RKO (cell line): ENCODE measurements around the gene AGPAT2.
"Not testable (repeated sequence)": the region's sequence is repeated elsewhere in the genome, so short reads cannot be mapped to it uniquely, and the experiment has no call there.

ENCODE experiments used
- DNase-seq: peaks from one replicate; pipeline ENCODE4 v3.0.0-alpha.2; 2016; ENCODE audit warnings: low spot score

Gene AGPAT2

GRCh38 chr9:136645352-136645902 is 41.8 kb downstream of the AGPAT2 start:
- DNase-seq: no peak

- peak; percentile 87 for DNase-seq
These were observed 42.5 kb downstream of the AGPAT2 start for GRCh38 chr9:136644593-136645351.

DNA sequence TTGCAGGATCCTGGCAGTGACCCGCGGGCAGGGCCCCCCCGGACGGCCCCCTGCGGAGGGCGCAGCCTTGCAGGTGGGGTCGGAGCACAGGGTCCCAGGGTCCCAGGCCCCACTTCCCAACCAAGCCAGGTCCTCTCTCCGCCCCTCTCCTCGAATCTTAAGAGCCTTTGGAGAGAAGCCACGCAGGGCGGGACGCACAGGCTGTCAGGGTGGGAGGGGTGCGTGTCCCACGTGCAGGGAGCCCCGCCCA is 43.0 kb downstream of the AGPAT2 start:
- no peak for DNase-seq

DNA sequence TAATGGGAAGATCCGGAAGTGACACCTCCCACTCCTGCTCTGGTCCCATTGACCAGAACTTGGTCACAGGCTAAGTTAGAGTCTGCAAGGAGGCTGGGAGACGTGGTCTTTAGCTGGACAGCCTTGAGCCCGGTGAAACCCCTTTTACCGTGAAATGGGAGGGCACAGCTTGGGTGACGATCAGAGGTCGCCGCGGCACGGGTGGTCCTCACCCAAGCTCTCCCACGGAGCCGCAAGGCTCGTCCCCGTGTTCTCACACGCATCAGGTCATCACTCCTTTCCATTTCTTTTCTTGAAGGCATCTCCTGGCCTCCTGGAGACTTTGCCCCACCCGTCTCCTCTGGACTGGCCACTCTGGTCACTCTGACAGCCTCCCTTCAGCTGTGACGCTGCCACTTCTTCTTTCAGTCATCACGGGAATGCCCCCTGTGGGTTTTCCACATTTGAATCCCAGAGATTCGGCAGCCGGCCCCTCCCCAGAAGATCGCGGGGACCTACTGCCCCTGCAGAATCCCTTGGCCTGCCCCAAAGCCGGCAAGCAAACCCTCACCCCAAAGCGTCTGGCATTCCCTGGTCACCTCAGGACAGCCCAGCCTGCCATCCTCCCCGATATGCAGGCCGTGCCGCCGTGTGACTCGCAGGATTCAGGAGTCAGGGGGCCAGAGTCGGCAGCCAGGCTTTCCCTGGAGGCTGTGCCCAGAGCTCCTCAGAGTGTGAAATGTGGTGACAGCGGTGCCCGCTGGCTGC is 43.5 kb downstream of the AGPAT2 start:
- DNase-seq: no peak

GRCh38 chr9:136642439-136642921 is 44.8 kb downstream of the AGPAT2 start:
- DNase-seq: no peak

- DNase-seq: no peak
These were observed 46.8 kb downstream of the AGPAT2 start for GRCh38 chr9:136640171-136641111.

- DNase-seq: no peak
These were observed 52.4 kb downstream of the AGPAT2 start for GRCh38 chr9:136634904-136635303.

DNA sequence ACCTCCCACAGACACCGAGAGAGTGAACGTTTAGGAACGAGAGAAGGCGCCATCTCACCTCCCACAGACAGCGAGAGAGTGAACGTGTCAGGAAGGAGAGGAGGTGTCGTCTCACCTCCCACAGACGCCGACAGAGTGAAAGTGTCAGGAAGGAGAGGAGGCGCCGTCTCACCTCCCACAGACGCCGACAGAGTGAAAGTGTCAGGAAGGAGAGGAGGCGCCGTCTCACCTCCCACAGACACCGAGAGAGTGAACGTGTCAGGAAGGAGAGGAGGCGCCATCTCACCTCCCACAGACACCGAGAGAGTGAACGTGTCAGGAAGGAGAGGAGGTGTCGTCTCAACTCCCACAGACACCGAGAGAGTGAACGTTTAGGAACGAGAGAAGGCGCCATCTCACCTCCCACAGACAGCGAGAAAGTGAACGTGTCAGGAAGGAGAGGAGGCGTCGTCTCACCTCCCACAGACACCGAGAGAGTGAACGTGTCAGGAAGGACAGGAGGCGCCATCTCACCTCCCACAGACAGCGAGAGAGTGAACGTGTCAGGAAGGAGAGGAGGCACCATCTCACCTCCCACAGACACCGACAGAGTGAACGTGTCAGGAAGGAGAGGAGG is 54.7 kb downstream of the AGPAT2 start:
- DNase-seq: not testable (repeated sequence)

- DNase-seq: not testable (repeated sequence)
These were observed 55.2 kb downstream of the AGPAT2 start for GRCh38 chr9:136632072-136632471.

- peak; percentile 82 for DNase-seq
These were observed 55.9 kb downstream of the AGPAT2 start for GRCh38 chr9:136631038-136632000.

DNA sequence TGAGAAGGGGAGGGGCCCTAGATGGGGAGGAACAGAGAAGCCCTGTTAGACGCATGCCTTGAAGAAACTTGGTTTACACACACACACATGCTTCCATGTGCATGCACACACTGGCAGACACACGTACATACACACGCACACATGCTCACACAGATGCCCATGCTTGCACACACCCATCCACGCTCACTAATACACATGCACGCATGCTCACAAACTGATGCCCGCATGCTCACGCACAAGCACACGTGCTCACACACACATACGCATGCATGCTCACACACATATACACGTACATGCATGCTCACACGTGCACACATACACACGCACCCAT is 56.6 kb downstream of the AGPAT2 start:
- DNase-seq: no peak

DNA sequence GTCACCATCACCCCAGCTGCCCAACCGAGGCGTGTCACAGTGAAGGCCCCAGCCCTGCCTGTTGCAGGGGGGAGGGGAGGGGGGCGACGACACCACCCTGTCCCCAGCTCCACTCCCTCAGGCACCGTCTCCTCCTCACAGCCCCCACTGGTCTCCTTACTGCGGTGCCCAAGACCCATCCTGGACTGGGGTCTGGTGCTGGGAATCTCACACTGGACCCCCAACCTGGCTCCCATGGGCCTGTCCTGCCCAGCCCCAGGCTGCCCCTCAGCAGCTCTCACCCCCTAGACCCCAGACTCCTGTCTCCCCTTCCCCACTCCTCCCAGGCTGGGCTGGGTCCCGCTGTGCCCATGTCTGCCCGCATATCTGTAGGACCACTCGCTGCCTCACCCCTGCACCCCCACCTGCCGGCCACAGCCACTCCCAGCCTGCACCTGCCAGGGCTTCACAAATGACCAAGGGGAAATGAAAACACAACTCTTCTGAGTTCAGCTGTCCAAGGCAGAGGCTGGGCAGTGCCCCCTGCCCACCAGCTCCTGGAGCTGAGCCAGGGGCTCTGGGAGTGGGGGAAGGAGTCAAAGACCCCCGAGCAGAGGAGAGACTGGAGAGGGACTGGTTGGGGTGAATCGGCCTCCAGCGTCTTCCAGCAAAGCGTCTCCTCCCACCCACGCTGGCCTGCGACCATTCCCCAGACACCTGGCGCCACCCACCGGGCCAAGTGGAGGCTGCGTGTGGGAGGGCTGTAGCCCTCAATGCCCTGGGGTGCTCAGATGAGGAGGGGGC is 57.2 kb downstream of the AGPAT2 start:
- DNase-seq: peak; percentile 45

GRCh38 chr9:136629001-136629878 is 58.0 kb downstream of the AGPAT2 start:
- no peak for DNase-seq

GRCh38 chr9:136628268-136628667 is 59.0 kb downstream of the AGPAT2 start:
- DNase-seq: no peak

DNA sequence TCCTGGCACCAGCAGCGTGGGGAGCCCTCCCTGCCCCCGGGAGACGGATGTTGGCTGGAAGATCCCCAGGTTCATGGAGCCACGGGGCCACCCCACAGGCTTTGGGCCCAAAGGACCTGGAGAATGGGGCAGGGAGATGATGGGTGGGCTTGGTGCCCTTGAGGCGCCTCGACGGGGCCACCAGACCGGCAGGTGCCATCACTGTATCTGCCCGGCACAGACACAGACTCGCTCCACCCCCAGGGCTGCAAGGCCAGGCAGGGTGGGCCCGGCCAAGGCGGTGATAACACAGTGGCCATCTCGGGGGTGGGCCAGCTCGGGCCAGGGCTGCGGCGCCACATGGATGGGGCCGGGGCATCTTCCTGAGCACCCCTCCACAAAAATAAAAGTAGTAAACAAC is 59.6 kb downstream of the AGPAT2 start:
- no peak for DNase-seq

GRCh38 chr9:136626740-136627642 is 60.3 kb downstream of the AGPAT2 start:
- no peak for DNase-seq

GRCh38 chr9:136626066-136626725 is 61.1 kb downstream of the AGPAT2 start:
- DNase-seq: no peak
